G401.6 (cell line): ENCODE data around the gene KLHL8.

Source experiments
- FAIRE-seq: peaks from 2 replicates; lab custom pipeline; 2012; peaks lifted over from hg19 to GRCh38; lab: Jason Lieb, UNC

Gene KLHL8

DNA sequence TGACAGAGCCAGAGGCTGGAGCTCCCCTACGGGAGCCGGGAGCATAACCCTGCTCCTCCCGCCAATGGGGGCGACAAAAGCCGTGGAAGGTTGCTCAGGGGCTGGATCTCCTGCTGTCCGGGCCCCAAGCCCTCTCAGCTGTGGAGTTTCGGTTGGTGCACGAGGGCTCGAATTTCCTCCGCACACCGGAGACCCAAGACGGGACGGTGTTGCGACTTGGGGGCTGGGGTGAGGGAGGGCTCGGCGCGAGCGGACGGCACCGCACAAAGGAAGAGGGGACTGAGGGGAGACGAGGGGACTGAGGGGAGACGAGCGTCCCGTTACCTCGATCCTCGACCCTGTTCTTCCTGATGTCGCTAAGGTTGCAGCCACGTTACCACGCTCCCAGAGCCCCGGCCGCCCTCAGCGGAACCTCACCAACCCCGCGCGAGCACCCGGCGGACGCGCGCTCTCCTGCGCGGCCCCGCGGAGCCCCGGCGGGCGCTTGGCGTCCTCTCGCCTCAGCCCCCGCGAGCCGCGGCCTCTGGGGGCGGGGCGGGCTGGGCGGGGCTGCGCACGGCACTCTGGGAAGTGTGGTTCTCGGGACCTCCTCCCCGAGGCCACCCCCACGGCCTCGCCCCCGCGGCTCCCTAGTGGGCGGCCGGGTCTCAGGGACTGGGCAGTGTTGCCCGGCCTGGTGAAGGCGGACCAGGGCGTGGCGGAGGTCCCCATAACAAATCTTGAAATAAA lies at the start of gene KLHL8:
Gene KLHL8 (minus strand): TSS at position 525 of the 729 bp plus-strand sequence. CDS start 25,079 bp downstream, outside the sequence.
- FAIRE-seq = no peak

DNA sequence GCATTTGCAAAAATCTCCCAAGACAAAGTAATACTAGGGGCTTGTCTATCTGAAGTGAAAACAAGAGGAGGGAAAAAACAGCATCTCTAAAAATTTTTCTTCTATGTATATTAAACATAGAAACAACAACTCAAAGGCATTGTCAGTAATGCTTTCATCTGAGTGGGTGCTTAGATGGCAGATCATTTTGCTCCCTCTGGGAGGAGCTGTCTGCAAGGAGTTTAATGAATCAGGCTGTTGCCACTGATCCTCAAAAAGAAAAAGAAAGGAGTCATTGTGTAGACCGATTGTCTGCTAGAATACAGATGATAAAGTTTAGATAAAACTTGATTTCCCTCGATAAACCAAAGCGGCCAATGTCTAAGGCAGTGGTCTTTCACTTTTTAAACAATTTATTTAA lies 49.7 kb upstream of the KLHL8 start:
- peak; percentile 64 for FAIRE-seq

DNA sequence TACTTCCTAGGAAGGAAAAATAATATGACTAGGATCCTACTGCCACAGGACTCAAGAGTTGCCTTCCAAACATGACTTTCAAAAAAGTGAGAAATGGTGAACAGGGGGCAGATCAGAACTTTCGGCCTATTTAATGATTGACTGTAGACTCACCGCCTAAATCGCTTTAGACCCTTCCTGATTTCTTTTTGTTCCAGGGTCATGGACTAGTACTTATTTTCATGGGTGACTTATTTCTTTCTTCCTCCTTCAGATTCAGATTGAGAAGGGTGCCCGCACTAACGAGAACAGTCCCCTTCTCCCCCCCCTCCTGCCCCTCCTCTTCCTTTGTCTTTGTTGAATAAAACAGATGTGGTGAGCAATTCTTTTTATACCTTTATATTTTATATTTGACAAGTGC lies 48.0 kb upstream of the KLHL8 start:
- FAIRE-seq = no peak

DNA sequence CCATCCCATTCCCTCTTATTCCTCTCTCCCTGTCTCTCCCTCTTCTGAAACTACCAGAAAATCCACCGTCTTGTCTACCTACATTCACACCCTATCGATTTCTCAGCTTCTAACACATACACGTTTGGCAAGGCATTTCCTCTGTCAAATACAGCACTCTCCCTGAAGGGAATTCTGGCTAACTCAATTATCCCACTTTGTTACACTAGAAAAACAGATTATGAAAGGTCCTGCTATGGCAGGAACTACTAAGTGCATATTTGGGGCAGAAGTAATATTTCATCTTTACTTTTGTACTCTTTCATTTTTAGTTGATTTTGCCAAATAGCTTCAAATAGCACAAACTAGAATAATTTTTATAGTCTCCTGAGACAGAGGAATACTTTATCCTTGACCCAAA lies 46.6 kb upstream of the KLHL8 start:
- FAIRE-seq = no peak

GRCh38 chr4:87262886-87263285 lies 42.5 kb upstream of the KLHL8 start:
- no peak for FAIRE-seq

GRCh38 chr4:87260477-87260876 lies 40.1 kb upstream of the KLHL8 start:
- no peak for FAIRE-seq

- FAIRE-seq = no peak
These were observed 38.3 kb upstream of the KLHL8 start for GRCh38 chr4:87258677-87259076.

- FAIRE-seq = no peak
These were observed 37.1 kb upstream of the KLHL8 start for GRCh38 chr4:87257523-87257922.

GRCh38 chr4:87255755-87256154 lies 35.3 kb upstream of the KLHL8 start:
- no peak for FAIRE-seq

- no peak for FAIRE-seq
These were observed 30.7 kb upstream of the KLHL8 start for GRCh38 chr4:87251106-87251505.

- FAIRE-seq = no peak
These were observed 29.9 kb upstream of the KLHL8 start for GRCh38 chr4:87250294-87250693.

- no peak for FAIRE-seq
These were observed 29.1 kb upstream of the KLHL8 start for GRCh38 chr4:87249332-87250019.

DNA sequence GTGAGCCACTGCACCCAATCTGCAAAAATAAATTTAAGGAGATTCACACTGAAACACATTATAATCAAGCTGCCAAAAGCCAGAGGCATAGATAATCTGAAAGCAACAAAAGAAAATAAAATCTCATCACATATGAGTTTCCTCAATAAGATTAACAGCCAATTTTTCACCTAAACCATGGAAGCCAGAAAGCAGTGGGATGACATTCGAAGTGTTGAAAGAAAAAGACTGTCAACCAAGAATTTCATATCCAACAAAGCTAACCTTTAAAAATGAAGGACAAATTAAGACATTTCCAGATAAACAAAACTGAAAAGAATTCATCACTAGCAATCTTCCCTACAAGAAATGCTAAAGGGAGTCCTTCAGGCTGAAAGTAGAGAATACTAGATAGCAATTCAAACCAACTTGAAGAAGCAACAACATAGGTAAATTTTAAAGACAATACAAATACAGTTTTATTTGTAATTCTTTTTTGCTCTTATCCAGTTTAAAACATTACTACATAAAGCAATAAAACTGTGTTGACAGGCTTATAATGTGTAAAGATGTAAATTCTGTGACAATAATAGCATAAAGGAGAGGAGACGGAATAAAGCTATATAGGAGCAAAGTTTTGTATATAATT lies 23.1 kb upstream of the KLHL8 start:
- FAIRE-seq = no peak

- FAIRE-seq = no peak
These were observed 20.9 kb upstream of the KLHL8 start for GRCh38 chr4:87241336-87241735.

GRCh38 chr4:87240341-87240740 lies 19.9 kb upstream of the KLHL8 start:
- no peak for FAIRE-seq

GRCh38 chr4:87239821-87240220 lies 19.4 kb upstream of the KLHL8 start:
- no peak for FAIRE-seq

- no peak for FAIRE-seq
These were observed 18.8 kb upstream of the KLHL8 start for GRCh38 chr4:87239194-87239593.

- FAIRE-seq = no peak
These were observed 16.4 kb upstream of the KLHL8 start for GRCh38 chr4:87236861-87237260.

GRCh38 chr4:87235020-87235671 lies 14.7 kb upstream of the KLHL8 start:
- FAIRE-seq = peak; percentile 23

- FAIRE-seq = no peak
These were observed 11.8 kb upstream of the KLHL8 start for GRCh38 chr4:87232216-87232615.

- no peak for FAIRE-seq
These were observed 10.4 kb upstream of the KLHL8 start for GRCh38 chr4:87230806-87231205.

- FAIRE-seq = no peak
These were observed 9.6 kb upstream of the KLHL8 start for GRCh38 chr4:87229979-87230378.

DNA sequence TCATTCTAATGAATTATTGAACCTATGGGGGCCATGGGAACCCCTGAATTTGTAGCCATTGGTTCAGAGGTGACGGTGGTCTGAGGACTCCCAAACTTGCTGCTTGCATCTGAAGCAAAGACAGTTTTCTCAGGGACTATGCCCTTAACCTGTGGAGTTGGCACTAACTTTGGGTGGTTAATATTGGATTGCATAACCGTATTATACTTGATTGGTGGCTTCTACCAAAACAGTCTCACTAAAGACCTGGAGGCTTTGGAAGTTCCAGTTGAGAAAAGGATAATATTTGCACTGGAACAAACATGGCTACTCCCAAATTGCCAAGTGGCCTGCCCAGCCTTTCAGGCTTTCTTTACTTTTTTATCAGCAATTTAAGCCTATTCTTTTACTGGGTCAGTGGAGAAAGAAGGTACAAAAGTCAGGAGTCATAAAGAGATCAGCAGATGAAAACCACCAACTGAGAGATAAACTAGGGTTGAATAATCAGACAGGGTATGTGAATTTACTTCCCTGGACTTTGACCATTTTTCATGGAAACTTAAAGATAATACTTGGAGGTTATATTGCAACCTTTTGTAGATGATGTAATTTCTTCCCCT lies 7.9 kb upstream of the KLHL8 start:
- no peak for FAIRE-seq
